Activated naive CD8-positive, alpha-beta T cell treated with anti-CD3 and anti-CD28 coated beads for 36 hours (primary cell): ENCODE results near the gene FASN. TPM values are rescaled to one million over a fixed set of nuclear protein-coding genes. Genes with fewer than 3 reads are reported as not detected.

Experiments used
- DNase-seq: peaks from one replicate; pipeline ENCODE4 v3.0.0; 2021
- H3K27ac Mint-ChIP-seq: one replicate; pipeline ENCODE4 v1.8.0; 2022; ENCODE audit warnings: mild to moderate bottlenecking, moderate library complexity, mixed read lengths
- H3K27me3 Mint-ChIP-seq: one replicate; pipeline ENCODE4 v1.8.0; 2022; ENCODE audit warnings: mild to moderate bottlenecking, mixed read lengths
- H3K36me3 Mint-ChIP-seq: one replicate; pipeline ENCODE4 v1.8.0; 2021; ENCODE audit warnings: mild to moderate bottlenecking, mixed read lengths
- H3K4me1 Mint-ChIP-seq: one replicate; pipeline ENCODE4 v1.8.0; 2021; ENCODE audit warnings: mixed read lengths
- H3K4me3 Mint-ChIP-seq: one replicate; pipeline ENCODE4 v1.8.0; 2022; ENCODE audit warnings: mild to moderate bottlenecking, moderate library complexity, mixed read lengths
- H3K9me3 Mint-ChIP-seq: one replicate; pipeline ENCODE4 v1.8.0; 2022; ENCODE audit warnings: mixed read lengths
- total RNA-seq, 2 experiments: library from RNA; stranded (reverse); gene quantifications; one replicate each; pipeline ENCODE4 v1.2.3, GENCODE V29; 2021

The FASN gene
- total RNA-seq, 2 experiments from 2014 or later, result 282 to 287 TPM

DNA sequence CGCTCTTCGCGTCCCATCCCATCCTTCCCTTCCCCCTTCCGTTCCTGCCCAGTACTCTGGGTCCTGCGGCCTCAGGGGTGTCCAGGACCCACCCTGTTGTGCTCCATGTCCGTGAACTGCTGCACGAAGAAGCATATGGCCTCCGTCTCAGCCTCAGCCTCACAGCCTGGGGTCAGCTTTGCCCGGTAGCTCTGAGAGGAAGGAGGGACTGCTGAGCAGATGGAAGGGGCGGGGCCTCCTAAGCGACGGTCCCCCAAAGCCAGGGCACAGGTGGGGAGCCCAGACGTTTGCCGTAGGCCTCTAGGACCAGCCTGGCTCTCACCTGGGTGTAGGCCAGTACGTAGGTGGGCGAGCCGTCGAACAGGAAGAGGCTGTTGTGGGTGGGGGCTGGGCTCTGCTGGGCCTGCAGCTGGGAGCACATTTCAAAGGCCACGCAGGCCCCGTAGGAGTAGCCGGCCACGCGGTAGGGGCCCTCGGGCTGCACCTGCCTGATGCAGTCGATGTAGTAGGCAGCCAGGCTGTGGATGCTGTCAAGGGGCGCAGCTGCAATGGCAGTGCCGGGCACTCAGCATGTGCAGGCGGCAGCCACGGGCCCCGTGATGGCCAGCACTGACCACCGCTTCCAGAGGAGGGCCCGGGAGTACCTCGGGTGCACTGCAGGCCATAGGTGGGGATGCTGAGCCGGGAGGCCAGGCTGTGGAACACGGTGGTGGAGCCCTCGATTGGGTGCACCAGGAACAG, 17.8 kb downstream of the FASN start:
- H3K4me1 Mint-ChIP-seq, result no peaks in the 10 kb centered on the region
- no peaks in the 10 kb centered on the region for H3K9me3 Mint-ChIP-seq
- no peak overlapping the region for H3K27ac Mint-ChIP-seq
- H3K4me3 Mint-ChIP-seq, result no peak overlapping the region
- peaks cover 9% of the 10 kb centered on the region for H3K36me3 Mint-ChIP-seq
- no peak for DNase-seq
- no peaks in the 10 kb centered on the region for H3K27me3 Mint-ChIP-seq

DNA sequence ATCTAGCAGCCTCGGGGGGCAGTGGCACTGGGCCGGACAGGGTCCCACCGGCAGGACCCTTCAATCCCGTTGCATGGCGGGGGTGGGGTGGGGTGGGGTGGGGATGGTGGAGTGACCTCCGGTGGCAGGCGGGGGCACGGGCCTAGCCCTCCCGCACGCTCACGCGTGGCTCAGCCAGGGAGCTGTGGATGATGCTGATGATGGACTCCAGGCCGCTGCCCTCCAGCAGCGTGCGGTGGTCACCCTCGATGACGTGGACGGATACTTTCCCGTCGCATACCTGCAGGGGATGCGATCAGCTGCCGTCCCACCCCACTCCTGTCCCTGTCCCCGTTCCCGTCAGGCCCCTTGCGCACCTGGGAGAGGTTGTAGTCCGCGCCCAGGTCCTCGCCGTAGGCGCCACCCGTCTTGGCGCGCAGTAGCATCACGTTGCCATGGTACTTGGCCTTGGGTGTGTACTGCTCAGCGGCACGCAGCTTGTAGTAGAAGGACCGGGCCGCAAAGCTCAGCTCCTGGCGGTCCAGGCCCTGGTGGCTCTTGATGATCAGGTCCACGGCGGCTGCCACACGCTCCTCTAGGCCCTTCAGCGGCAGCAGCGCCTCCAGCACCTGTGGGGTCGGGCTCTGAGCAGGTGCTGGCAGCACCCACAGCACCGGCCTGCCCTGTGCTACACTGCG, 18.9 kb downstream of the FASN start:
- no peaks in the 10 kb centered on the region for H3K27me3 Mint-ChIP-seq
- H3K27ac Mint-ChIP-seq, result no peak overlapping the region
- H3K4me3 Mint-ChIP-seq, result no peak overlapping the region
- no peaks in the 10 kb centered on the region for H3K9me3 Mint-ChIP-seq
- H3K4me1 Mint-ChIP-seq, result no peaks in the 10 kb centered on the region
- peaks cover 6% of the 10 kb centered on the region for H3K36me3 Mint-ChIP-seq
- DNase-seq, result no peak

DNA sequence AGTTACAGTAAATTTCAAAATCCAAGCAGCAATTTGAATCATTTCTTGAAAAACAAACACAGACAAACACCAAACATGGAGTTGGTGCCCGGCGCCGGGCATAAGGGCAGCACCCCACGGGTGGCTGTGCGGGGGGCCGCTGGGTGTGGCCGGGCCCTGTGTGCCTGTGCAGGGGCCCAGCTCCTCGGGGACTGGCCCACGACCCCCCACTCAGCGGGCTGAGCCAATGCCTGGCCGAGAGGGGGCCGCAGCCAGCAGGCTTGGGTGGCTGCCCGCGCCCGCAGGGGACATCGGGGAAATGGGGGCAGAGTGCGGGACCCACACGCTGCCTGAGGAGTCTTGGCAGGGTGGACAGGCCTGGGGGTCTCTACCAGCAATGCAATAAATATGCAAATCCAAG, 19.6 kb downstream of the FASN start:
- H3K4me3 Mint-ChIP-seq, result no peak overlapping the region
- no peaks in the 10 kb centered on the region for H3K4me1 Mint-ChIP-seq
- no peaks in the 10 kb centered on the region for H3K27me3 Mint-ChIP-seq
- H3K36me3 Mint-ChIP-seq, result peaks cover 6% of the 10 kb centered on the region
- no peaks in the 10 kb centered on the region for H3K9me3 Mint-ChIP-seq
- DNase-seq, result no peak
- H3K27ac Mint-ChIP-seq, result no peak overlapping the region

DNA sequence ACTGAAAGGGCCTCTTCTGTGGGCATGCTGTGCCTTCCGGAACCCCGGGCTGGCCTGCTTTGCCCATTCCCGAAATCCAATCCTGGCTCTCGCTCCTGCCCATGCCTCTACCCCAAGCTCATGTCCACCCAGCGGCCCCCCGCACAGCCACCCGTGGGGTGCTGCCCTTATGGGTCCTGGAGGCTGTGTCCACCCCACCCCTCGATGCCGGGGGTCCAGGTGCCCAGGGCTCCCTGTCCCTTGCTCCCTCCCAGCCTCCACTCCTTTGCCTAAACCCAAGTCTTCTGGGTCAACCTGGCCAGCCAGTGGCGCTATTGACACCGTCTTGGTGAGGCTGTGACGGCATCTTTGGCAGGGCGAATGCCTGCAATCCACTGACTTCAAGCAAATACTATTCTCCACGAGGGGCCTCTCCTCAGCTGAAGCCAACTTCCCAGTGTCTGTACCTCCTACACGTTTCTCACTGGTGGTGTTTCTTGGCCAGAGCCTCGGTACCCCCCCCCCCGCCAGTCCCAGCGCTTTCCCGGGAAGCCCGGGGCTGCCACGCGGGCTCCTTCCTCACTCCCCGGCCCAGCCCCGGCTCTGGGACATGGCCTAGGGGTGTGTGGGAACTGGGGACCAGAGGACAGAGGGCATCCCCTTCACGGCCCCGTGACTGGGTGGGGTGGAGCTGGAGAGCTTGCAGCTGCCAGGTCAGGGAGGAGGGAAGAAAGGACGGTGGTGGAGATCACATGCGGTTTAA, 20.2 kb downstream of the FASN start:
- H3K27ac Mint-ChIP-seq, result no peak overlapping the region
- H3K36me3 Mint-ChIP-seq, result peaks cover 6% of the 10 kb centered on the region
- DNase-seq, result no peak
- no peaks in the 10 kb centered on the region for H3K9me3 Mint-ChIP-seq
- no peaks in the 10 kb centered on the region for H3K4me1 Mint-ChIP-seq
- H3K4me3 Mint-ChIP-seq, result no peak overlapping the region
- H3K27me3 Mint-ChIP-seq, result no peaks in the 10 kb centered on the region

DNA sequence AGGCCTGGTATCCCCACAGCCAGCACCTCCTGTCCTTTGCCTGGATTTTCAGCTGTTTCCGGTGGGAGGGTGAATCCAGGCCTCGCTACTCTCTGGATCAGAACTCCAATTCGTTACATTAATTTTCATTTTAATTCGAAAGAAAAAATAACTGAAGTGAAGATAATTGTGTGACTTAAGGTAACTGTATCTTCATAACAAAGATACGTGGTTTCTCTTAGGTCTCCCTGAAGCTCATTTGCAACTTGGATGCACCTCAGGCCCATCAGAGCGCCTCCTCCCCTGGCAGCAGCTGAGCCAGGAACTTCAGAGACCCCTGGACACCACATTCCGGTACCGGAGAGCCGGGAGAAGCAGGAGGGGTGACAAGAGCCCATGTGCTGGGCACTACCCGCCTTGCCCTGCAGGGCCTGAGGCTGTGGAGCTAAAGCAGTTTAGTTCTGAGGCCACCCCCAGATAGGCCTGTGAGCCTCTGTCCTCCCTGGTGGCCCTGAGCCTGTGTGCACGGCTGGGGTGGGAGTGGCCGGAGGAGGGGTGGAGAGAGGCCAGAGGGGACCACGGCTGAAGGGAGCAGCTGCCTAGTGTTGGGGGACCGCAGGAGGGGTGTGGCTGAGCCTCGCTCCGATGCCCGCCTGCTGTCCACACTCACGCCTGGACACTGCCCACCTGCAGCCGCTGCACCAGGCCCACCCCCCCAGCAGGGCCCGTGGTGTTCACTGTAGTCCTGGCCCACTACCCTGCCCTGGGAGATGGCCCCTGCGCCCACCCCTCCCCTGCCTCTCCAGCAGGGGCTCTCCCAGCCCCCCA, 21.0 kb downstream of the FASN start:
- H3K4me3 Mint-ChIP-seq, result no peak overlapping the region
- H3K27me3 Mint-ChIP-seq, result no peaks in the 10 kb centered on the region
- H3K9me3 Mint-ChIP-seq, result no peaks in the 10 kb centered on the region
- H3K36me3 Mint-ChIP-seq, result peaks cover 6% of the 10 kb centered on the region
- DNase-seq, result no peak
- no peaks in the 10 kb centered on the region for H3K4me1 Mint-ChIP-seq
- peak overlapping the region; percentile 29 for H3K27ac Mint-ChIP-seq

DNA sequence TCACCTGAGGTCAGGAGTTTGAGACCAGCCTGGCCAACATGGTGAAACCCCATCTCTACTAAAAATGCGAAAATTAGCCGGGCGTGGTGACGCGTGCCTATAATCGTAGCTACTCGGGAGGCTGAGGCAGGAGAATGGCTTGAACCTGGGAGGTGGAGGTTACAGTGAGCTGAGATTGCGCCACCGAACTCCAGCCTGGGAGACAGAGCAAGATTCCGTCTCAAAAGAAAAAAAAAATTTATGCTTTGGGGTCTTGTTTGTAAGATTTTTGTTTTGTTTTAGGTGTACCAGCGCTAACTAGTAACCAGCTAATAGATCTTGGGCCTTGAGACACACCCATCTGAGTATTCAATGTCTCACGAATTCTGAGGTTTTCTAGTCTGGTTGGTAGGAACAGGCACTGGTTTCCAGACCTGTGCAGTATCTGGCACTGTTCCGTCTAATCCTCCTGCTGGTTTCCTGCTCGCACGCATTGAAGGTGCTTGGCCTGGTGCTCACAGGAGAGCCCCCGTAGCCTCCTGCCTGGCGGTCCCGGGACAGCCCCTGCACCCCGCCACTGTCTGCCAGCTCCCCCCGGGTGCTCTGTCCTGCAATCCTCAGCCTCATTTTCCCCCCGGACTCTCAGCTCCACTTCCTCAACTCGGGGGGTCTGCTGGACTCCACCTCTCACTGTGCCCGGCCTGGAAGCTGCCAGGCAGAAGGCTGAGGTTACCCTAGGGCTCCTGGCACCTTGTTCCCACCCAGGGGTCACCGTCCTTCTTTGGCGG, 21.8 kb downstream of the FASN start:
- H3K36me3 Mint-ChIP-seq, result peaks cover 6% of the 10 kb centered on the region

DNA sequence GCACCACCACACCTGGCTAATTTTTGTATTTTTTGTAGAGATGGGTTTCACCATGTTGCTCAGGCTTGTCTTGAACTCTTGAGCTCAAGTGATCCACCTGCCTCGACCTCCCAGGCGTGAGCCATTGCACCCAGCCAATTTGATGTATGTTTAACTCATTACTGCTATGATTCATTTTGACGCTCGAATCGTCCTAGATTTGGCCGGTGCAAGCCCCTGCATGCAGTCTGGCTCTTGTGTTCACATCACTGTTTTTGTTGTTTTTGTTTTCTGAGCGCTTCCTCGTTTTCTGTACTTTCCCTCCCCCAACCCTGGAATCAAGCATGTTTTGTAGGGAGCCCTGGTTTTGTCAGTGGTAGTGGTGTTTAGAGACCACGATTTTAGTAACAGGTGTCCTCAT, 24.6 kb downstream of the FASN start:
- no peak overlapping the region for H3K4me3 Mint-ChIP-seq
- peaks cover 3% of the 10 kb centered on the region for H3K36me3 Mint-ChIP-seq
- H3K27me3 Mint-ChIP-seq, result no peaks in the 10 kb centered on the region

More for the DNA sequence above, 21.8 kb downstream of the FASN start:
- no peaks in the 10 kb centered on the region for H3K27me3 Mint-ChIP-seq
- no peaks in the 10 kb centered on the region for H3K9me3 Mint-ChIP-seq
- H3K4me3 Mint-ChIP-seq, result no peak overlapping the region
- no peak for DNase-seq
- no peaks in the 10 kb centered on the region for H3K4me1 Mint-ChIP-seq
- peak overlapping the region; percentile 29 for H3K27ac Mint-ChIP-seq

DNA sequence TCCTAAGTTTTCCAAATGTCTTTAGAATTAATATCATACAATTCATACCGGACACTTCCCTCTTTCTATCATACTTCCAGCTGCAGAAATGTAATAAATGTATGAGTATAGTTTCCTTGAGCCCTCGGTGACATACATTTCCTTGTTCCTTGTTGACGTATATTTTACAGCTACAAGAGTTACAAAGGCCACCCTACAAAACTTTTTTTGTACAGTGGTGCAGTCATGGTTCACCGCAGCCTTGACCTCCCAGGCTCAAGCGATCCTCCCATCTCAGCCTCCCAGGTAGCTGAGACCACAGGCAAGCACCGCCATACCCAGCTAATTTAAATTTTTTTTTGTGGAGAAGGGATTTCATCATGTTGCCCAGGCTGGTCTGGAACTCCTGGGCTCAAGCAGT, 25.2 kb downstream of the FASN start:
- H3K27me3 Mint-ChIP-seq, result no peaks in the 10 kb centered on the region
- H3K4me3 Mint-ChIP-seq, result no peak overlapping the region
- DNase-seq, result no peak
- H3K36me3 Mint-ChIP-seq, result no peaks in the 10 kb centered on the region
- H3K9me3 Mint-ChIP-seq, result no peaks in the 10 kb centered on the region
- H3K27ac Mint-ChIP-seq, result no peak overlapping the region
- no peaks in the 10 kb centered on the region for H3K4me1 Mint-ChIP-seq

More for the DNA sequence above, 24.6 kb downstream of the FASN start:
- H3K9me3 Mint-ChIP-seq, result no peaks in the 10 kb centered on the region
- H3K27ac Mint-ChIP-seq, result no peak overlapping the region
- H3K4me1 Mint-ChIP-seq, result no peaks in the 10 kb centered on the region
- no peak for DNase-seq

DNA sequence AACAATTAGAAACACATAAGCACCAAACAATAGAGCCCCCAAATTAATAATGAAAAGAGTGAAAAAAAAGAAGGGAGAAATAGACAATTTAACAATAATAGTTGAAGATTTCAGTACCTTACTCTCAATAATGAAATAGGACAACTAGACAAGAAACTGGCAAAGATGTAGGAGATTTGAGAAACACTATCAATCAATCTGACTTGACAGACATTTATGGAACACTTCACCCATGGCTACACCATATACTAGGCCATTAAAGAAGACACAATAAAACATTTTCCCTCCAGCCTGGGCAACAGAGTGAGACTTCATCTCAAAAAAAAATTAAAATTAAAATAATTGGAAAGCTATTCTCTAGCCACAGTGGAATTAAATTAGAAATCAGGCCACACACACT, 27.4 kb downstream of the FASN start:
- no peak overlapping the region for H3K4me3 Mint-ChIP-seq
- H3K27ac Mint-ChIP-seq, result no peak overlapping the region
- no peak for DNase-seq
- peaks cover 3% of the 10 kb centered on the region for H3K4me1 Mint-ChIP-seq
- H3K27me3 Mint-ChIP-seq, result no peaks in the 10 kb centered on the region
- peaks cover 2% of the 10 kb centered on the region for H3K36me3 Mint-ChIP-seq
- no peaks in the 10 kb centered on the region for H3K9me3 Mint-ChIP-seq

DNA sequence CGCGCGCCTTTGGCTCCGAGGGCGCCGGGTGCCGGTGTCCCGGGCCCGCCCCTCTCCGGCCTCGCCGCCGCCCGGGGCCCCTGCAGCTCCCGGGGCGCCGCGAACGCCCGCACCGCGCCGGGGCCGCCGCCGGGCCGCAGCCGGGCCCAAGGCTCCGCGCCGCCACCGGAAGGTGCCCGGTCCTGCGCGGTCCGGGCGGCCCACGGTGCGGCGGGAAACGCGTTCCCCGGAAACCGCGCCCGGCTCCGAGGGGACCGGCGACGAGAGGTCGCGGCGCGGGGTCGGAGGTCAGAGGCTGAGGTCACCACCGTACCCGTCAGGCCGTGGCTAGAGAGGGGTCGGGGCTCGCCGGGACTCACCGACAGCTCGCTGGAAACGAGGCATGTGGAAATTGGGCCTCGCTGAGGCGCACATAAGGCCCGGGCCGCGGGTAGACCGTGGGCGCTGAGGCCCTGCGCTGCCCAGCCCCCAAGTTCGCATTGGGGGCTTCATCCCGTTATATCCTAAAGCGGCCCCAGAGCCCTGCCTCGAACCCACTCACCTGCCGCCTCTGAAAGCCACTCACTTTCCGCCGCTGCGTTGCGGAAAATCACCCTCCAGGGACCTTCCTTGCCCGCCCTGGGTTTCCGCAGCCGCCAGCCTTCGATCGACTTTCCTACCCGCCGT, 32.3 kb downstream of the FASN start, which contains the start of gene DUS1L:
DUS1L (minus strand) TSS at position 167 of the 666 bp plus-strand sequence. CDS start 745 bp downstream, outside the sequence.
- Mint-ChIP-seq H3K4me3 (peak within 1 kb of the TSS; percentile 85), H3K9me3 (no peaks in the 10 kb centered on the region), H3K27me3 (no peaks in the 10 kb centered on the region), H3K4me1 (peaks cover 8% of the 10 kb centered on the region), H3K36me3 (peaks cover 2% of the 10 kb centered on the region), H3K27ac (peak within 1 kb of the TSS; percentile 88)
- DNase-seq, result peak; percentile 81

DNA sequence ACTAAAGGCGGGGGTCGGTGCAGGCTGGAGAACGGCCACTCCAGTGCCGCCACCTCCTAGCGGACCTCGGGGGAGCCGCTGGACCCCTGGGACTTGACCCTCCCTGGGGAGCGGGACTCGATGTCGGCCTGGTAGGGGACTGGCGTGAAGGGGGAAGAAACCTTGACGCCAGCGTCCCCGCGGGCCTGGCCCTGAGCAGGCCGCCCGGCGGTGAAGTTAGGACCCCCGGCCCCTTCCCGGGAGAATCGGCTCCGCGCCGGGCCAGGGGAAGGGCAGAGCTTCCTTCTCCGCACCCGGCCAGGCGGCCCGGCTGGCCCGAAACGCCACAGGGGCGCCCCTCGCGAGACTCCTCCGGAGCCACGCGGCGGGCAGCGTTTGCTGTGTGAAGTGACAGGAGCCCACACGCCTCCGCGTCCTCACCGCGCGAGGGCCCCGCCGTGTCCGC, 32.8 kb downstream of the FASN start:
- H3K36me3 Mint-ChIP-seq, result peaks cover 2% of the 10 kb centered on the region
- H3K4me1 Mint-ChIP-seq, result peaks cover 8% of the 10 kb centered on the region
- peak overlapping the region; percentile 25 for H3K27ac Mint-ChIP-seq
- no peak for DNase-seq
- H3K9me3 Mint-ChIP-seq, result no peaks in the 10 kb centered on the region
- H3K4me3 Mint-ChIP-seq, result peak overlapping the region; percentile 76
- H3K27me3 Mint-ChIP-seq, result no peaks in the 10 kb centered on the region

DNA sequence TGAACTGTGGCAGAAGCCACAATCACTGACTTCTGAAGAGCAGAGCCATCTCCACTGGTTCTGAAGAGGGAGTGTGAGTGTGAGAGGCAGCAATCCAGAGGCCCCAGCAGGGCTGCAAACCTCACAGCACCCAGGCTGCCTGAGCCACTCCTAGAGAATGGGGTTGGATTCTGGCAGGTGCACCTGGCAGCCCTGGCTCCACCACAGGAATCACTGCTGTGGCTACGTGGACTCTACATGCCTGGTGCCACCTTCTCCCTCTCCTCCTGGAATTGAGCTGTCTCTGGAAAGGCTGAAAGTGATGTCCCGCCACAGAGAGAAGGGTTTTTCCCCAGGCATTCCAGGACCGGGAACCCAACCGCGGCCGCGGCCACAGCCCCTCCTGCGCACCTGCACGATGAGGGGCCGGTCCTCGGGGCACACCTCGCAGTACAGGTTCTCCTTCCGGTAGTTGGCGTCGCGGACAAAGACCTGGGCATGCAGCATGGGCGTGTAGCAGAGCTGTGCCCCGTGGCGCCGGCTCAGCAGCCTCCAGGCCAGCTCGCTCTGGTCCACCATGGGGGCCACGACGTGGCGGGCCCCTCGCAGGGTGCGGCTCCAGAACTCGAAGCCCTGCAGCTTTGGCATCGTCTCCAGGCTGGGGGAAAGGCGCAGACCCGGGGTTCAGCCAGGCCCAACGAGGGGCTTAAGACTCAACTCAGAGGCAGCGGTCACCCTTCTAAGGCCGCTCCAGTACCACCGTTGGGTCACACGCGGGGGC, 33.4 kb downstream of the FASN start:
- no peak for DNase-seq
- Mint-ChIP-seq H3K4me3 (peak overlapping the region; percentile 76), H3K4me1 (peaks cover 8% of the 10 kb centered on the region), H3K27ac (peak overlapping the region; percentile 25), H3K9me3 (no peaks in the 10 kb centered on the region), H3K27me3 (no peaks in the 10 kb centered on the region), H3K36me3 (peaks cover 4% of the 10 kb centered on the region)
